ENCODE measurements around the gene DTWD2. TPM values are rescaled to one million over a fixed set of nuclear protein-coding genes. Genes with fewer than 3 reads are reported as not detected.

The DTWD2 gene, protein sequence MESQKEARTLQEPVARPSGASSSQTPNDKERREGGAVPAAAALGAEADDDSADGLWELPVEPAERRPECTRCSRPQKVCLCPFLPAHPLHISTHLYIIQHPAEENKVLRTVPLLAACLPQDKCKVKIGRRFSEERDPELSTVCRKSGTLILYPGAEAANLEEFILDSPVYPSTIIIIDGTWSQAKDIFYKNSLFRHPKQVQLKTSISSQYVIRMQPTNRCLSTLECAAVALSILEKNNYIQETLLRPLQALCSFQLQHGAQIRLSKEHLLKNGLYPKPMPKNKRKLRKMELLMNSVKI
- 12.2 and 18.2 TPM in 2 replicates for total RNA-seq (2014; rRNA removed; shearing (Covaris generic))

GRCh38 chr5:118987988-118988865 is at the start of gene DTWD2:
Gene DTWD2 (minus strand): TSS chr5:118988547. CDS start chr5:118988511, 36 bp downstream.

Small RNA genes within 50 kb of the gene (small RNA-seq; reads per million reads assigned to genes)
- not detected for gene RNU6-373P

Other genes with a start within 250 kb of the DTWD2 start
- gene DMXL1, start 82.5 kb upstream of the DTWD2 start, total RNA-seq (2014; rRNA removed; shearing (Covaris generic)), result 11.4 and 12.2 TPM in 2 replicates